GM12874 (cell line): Measurements from ENCODE around the gene ATG14.

ENCODE experiments used
- TF ChIP-seq, protein P1 (sequence below): IDR thresholded peaks from 2 replicates; pipeline ENCODE4 v1.5.1; 2011; ENCODE audit warnings: low read depth, mild to moderate bottlenecking, control low read depth, low read length, moderate library complexity; ENCODE audit not compliant: insufficient read depth

The ATG14 gene

DNA sequence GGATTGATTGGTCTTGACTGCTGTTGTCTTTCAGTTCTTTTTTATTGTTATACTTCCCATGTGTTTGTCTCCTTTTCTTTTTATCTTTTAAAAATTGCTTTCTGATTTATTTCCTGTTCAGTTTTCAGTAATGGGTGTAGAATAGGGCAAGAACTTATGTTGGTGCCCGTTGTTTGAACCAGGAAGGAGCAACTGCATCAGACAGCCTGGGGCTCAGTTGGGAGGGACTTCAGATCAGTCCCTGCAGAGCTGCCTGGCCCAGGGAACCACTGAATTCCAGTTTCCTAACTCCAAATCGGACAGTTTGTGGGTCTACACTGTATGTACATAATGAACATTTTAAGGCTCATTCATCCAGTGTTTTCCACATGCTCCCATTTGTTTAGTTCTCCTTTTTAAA lies 75.5 kb downstream of the ATG14 start:
- TF ChIP-seq, protein P1, sequence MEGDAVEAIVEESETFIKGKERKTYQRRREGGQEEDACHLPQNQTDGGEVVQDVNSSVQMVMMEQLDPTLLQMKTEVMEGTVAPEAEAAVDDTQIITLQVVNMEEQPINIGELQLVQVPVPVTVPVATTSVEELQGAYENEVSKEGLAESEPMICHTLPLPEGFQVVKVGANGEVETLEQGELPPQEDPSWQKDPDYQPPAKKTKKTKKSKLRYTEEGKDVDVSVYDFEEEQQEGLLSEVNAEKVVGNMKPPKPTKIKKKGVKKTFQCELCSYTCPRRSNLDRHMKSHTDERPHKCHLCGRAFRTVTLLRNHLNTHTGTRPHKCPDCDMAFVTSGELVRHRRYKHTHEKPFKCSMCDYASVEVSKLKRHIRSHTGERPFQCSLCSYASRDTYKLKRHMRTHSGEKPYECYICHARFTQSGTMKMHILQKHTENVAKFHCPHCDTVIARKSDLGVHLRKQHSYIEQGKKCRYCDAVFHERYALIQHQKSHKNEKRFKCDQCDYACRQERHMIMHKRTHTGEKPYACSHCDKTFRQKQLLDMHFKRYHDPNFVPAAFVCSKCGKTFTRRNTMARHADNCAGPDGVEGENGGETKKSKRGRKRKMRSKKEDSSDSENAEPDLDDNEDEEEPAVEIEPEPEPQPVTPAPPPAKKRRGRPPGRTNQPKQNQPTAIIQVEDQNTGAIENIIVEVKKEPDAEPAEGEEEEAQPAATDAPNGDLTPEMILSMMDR, result no peak

DNA sequence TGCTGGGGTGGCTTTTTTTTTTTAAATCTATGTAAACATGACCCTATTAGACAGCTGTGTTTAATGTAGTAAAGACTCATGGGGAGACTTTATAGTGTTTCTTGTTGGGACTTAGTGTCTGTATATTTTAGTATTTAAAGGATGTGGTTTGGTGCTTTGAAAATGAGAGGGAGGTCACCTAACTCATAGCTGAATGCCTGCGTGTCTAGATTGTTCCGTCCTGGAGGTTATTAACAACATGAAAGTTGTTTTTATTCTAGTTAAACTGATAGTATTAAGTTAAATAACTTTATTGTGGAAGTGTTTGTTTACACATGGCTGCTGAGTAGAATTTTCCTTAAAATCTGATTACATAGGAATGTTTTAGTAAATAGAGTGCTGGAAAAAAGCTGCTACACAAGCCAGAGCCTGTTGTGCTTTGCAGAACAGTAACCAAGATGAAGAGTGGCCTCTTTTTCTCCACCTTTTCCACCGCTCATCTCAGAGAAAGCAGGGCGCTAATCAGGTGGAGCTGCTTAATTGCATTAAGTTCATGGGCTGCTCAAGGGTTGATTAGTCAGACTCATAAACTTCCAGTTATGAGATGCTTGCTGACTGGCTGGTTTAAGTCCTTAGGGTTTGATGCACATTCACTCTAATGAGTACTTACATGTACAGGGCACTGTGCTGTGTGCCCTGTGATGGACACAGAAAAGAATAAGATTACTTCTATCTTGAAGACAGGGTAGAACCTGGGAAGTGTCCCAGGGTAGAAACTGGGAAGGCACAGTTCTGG lies 77.7 kb downstream of the ATG14 start:
- TF ChIP-seq, protein P1, result no peak

DNA sequence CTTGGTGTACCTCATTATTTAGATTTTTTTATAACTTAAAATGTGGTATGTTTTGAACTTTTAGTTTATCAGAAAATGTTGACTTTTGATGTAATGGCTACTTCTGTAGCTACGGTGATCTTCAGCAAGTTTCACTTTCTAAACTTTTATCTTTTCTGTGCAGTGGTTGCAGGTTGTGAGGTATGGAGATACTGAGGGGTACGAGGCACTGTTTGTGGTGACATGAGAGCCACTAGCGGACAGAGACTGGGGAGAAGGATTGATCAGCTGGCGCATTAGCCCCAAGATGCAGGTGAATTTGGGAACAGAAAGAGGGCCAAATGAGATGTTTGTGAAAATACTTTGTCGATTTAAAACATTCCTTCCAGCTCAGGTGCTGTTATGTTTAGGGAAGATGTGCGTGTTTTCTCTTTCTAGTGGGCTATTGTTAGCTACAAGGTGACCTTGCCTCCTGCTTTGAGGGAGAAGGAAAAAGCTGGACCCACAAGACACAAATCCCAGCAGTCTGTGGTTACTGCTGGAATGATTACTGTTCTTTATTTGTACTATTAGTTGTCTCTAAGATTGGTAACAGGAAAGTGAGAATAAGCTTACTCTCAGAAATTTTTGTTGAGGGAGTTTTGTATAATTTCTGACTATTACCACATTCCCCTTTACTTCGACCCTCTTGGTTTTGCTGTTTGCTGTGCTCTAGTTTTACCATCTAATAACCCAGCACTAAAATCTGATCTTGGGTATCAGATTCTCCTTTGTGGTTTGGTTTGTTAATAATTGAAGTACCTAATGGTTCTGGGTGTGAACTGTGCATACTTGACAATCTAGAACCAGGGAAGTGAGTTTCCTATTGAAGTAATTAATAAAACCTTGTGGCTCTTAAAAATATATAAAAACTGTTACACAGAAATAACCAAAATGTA lies 78.7 kb downstream of the ATG14 start:
- TF ChIP-seq, protein P1, result no peak

DNA sequence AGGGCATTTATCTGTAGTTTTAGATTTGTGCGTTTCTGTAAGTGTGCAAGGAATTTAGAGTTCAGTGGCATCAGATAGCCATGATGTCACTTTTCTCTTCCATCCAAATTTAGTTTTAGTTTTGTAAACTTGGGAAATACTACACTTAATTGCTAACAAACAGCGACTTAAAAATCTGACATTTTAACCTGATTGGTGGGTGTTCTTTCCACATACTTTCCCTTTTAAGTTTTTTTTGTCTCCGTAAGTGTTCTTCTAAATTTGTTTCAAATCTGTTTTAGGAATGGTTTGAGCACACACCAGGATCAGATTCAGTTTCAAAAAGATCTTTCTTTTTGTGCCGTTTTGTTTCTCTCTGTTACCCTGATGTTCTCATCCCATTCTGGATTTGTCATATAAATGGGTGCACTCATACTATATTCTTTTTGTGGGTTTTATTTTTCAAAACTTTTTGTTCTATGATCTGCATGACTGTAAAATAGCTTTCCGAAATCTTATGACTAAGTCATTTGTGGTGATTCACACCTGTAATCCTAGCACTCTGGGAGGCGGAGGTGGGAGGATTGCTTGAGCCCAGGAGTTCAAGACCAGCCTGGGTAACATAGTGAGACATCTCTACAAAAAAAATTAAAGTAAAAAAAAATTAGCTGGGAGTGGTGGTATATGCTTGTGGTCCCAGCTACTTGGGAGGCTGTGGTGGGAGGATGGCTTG lies 81.5 kb downstream of the ATG14 start:
- TF ChIP-seq, protein P1, result no peak

DNA sequence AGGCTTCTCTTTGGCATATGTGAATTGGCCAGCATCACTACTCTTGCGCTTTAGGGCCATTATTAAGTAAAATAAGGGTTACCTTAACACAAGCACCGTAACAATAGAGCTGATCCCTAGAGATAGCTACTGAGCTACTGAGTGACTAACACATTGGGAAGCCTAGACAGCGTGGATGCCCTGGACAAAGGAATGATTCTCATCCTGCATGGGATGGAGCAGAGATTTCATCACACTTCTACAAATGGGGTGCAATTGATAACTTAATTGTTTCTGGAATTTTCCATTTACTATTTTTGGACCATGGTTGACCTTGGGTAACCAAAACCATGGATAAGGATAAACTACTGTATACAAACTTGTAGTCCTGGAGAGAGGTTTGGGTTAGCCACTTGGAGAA lies 83.3 kb downstream of the ATG14 start:
- TF ChIP-seq, protein P1, result no peak

DNA sequence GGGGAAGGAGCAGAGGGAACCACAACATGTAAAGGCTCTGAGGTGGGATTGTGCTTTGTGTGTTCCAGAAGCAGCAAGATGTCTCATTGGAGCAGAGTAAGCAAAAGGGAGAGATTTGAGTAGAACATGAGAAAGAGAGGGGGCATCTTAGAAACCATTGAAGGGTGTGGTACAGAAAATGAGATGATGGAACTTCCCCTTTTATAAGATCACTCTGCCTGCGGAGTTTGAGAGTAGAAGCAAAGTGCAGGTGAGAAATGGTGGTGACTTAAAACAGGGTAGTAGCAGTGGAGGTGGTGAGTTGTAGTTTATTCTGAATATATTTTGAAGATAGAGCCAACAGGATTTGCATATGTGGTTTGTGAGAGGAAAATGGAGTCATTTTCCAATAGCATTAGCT lies 84.5 kb downstream of the ATG14 start:
- TF ChIP-seq, protein P1, result no peak

DNA sequence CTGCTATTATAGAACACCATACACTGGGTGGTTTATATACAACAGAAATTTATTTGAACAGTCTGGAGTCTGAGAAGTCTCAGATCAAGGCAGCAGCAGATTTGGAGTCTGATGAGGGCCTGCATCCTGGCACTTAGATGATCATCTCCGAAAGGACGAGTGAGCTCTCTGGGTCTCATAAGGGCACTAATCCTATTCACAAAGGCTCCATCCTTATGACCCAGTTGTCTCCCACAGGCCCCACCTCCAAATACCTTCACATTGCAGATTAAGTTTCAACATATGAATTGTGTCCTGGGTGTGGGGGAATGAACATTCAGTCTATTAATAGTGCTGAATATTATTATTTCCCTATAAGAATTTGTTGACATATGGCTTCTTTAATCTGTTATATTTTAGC lies 86.8 kb downstream of the ATG14 start:
- TF ChIP-seq, protein P1, result no peak
